Measurements from ENCODE around the gene C9.

DNA sequence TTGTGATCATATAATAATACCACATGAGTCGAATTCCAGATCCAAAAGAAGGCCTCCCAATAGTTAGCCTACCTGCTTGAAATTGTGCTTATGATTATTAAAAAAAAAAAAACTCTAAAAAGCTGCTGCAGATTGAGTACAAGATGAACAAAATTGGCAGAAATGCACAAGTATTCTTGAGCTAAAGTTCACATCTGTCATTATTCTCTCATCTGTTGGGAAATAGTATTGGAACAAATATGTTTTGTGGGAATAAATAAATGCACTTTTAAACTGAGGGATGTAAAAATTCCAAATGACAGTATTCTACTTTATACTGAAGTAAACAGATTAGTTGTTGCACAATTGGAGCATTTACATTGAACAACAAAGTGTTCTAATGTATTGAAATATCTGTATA, 44.7 kb upstream of the C9 start:
- TF ChIP-seq POLR2AphosphoS5 (IDR thresholded peaks at IDR 0.05; ENCODE audit: low read depth, low read length) (no peak), TAF1 (IDR thresholded peaks at IDR 0.05; ENCODE audit: borderline replicate concordance, insufficient read depth, low read length) (no peak)

All from PFSK-1 (cell line).